K562 (cell line): ENCODE results near the gene SALL2. TPM values are rescaled to one million over a fixed set of nuclear protein-coding genes. Genes with fewer than 3 reads are reported as not detected.

Experiments
- CREB1 ChIP-seq, 2 experiments: sonication (generic) in 1 of 2; formaldehyde crosslinking in 1 of 2; IDR thresholded peaks; 2 replicates each; pipeline versions ENCODE4 v1.6.1 to v1.8.0; 2012 to 2022; ENCODE audit warnings: inconsistent platforms in 1 of 2, mild to moderate bottlenecking in 1 of 2, missing genetic modification reagents in 1 of 2, moderate library complexity in 1 of 2
- CXXC5 ChIP-seq: fragments of 250-450 bp; sonication (Bioruptor Pico); IDR thresholded peaks from 2 replicates; pipeline ENCODE4 v1.8.0; 2022; ENCODE audit warnings: inconsistent platforms, mild to moderate bottlenecking, moderate library complexity
- ELK3 ChIP-seq: fragments of 450-650 bp; formaldehyde crosslinking; IDR thresholded peaks from 2 replicates; pipeline ENCODE4 v1.4.0; 2020; ENCODE audit warnings: mild to moderate bottlenecking
- ETS1 ChIP-seq: conservative IDR thresholded peaks from 2 replicates; pipeline ENCODE4 v1.6.1; 2011; ENCODE audit warnings: low read depth, mild to moderate bottlenecking, low read length; ENCODE audit not compliant: control insufficient read depth
- KLF1 ChIP-seq: fragments of 450-650 bp; IDR thresholded peaks from 2 replicates; pipeline ENCODE4 v1.6.1; 2016; ENCODE audit warnings: missing genetic modification characterization, missing compliant biosample characterization
- KLF6 ChIP-seq: fragments of 250-450 bp; sonication (Bioruptor Pico); IDR thresholded peaks from 2 replicates; pipeline ENCODE4 v1.4.0; 2020; ENCODE audit warnings: mild to moderate bottlenecking, moderate library complexity, borderline replicate concordance
- MAFF ChIP-seq: IDR thresholded peaks from 2 replicates; pipeline ENCODE4 v1.6.1; 2012; ENCODE audit warnings: low read length, improper control_type of control experiment
- MAZ ChIP-seq, 2 experiments: fragments of 450-650 bp in 1 of 2; sonication (generic) in 1 of 2; formaldehyde crosslinking; IDR thresholded peaks in 1 of 2; conservative IDR thresholded peaks in 1 of 2; 2 replicates each; pipeline versions ENCODE4 v1.4.0 to v1.5.0; 2020; ENCODE audit warnings: mild to moderate bottlenecking in 1 of 2, missing genetic modification reagents in 1 of 2
- MCM7 ChIP-seq, 2 experiments: fragments of 450-650 bp; IDR thresholded peaks; 2 replicates each; pipeline ENCODE4 v1.6.1; 2016 to 2018
- NFRKB ChIP-seq: fragments of 450-650 bp; IDR thresholded peaks from 2 replicates; pipeline ENCODE4 v1.6.1; 2016; ENCODE audit warnings: low read depth
- PHB2 ChIP-seq: fragments of 450-650 bp; IDR thresholded peaks from 2 replicates; pipeline ENCODE4 v1.6.1; 2017; ENCODE audit warnings: low read depth
- ZFP36 ChIP-seq: fragments of 150-350 bp; IDR thresholded peaks from 2 replicates; pipeline ENCODE4 v1.6.1; 2018; ENCODE audit warnings: low read length, low read depth; ENCODE audit not compliant: partially characterized antibody
- ZFX ChIP-seq: sonication (generic); formaldehyde crosslinking; IDR thresholded peaks from 2 replicates; pipeline ENCODE4 v1.8.0; 2022; ENCODE audit warnings: mild to moderate bottlenecking, missing genetic modification reagents, moderate library complexity
- ZSCAN32 ChIP-seq: fragments of 450-650 bp; formaldehyde crosslinking; IDR thresholded peaks from 2 replicates; pipeline ENCODE4 v1.4.0; 2020; ENCODE audit warnings: mild to moderate bottlenecking, moderate library complexity
- polyA plus RNA-seq, 8 experiments: library from polyadenylated mRNA; depleted of rRNA in 4 of 8; stranded (reverse) in 5 of 8; unstranded in 3 of 8; fragments of >200 nt; fragmentation: Nextera tagmentation in 2 of 8; fragmentation: Illumina TruSeq in 1 of 8; extraction: Ambion mirVana in 2 of 8; extraction: Trizol in 1 of 8; gene quantifications; 2 replicates each; pipeline versions ENCODE4 v1.2.1 to v1.2.3, GENCODE V29; 2011 to 2014; ENCODE audit warnings: inconsistent platforms in 1 of 8, missing spikeins in 1 of 8
- total RNA-seq, 7 experiments: library from RNA; depleted of rRNA in 6 of 7; stranded (reverse); fragments of >200 nt in 6 of 7; fragmentation: Illumina TruSeq in 2 of 7; extraction: Trizol in 2 of 7; gene quantifications; 2 replicates each; pipeline versions ENCODE4 v1.2.1 to v1.2.3, GENCODE V29; 2011 to 2021; ENCODE audit warnings: low replicate concordance in 1 of 7
- TF ChIP-seq, protein P1 (sequence below): fragments of 200-800 bp; sonication (Bioruptor generic); IDR thresholded peaks from 2 replicates; pipeline ENCODE4 v1.6.1; 2016; ENCODE audit warnings: missing genetic modification characterization, missing compliant biosample characterization
- TF ChIP-seq, protein P2 (sequence below): fragments of 450-650 bp; IDR thresholded peaks from 2 replicates; pipeline ENCODE4 v1.6.1; 2016; ENCODE audit warnings: antibody characterized with exemption
- TF ChIP-seq, protein P3 (sequence below): sonication (generic); formaldehyde crosslinking; IDR thresholded peaks from 2 replicates; pipeline ENCODE4 v1.9.0; 2022; ENCODE audit warnings: mild to moderate bottlenecking, missing genetic modification reagents

SALL2 gene
- total and polyA plus RNA-seq, 9 of the 15 experiments (the other 6 are each of a cell fraction or from before 2014, with no cell fraction given), result 6.6 to 30.4 (median 12.9) TPM

DNA sequence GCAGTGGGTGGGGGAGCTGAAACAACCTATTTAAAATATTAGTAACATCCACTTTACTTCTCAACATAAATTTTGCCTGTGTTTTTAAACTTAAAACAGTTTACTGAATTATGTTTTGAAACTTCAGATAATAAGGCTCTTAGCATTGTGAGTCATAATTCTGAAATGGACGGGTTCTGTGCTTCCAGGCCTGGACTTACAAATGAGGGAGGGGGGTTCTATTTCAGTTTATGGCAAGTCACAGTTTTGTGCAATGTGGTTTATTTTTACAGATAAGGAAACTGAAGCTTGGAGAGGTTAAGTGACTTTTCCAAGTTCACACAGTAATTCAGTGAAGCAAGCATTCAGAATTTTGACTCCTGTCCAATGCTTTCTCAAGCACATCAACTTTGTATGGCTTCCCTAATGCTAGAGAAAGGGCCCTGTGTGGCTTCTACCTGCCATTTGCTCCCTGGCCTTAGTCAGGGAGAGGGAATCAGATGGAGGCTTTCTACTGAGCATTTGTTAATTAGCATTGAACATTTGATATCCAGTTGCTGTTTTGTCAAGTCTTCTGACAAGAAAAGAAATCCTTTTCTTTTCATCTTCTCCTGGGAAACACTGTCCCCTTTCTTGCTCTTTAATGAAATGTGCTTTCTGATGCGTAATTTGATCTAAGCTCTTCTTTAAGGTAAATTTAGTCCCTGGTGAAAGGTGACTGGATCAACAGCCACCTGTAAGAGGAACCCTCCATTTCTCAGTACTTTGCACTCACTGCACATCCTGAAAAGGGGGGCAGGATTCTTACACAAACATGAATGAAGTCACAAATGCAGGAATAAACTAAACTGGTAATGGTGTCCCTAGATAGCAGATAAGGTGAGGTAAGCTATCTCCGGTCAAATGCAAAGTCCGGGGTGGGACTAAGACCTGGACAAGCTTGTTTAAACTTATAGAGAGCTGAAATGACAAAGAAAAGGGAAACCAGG, 2.5 kb upstream of the SALL2 start (continued):
- TF ChIP-seq NFRKB (0 out of 2 replicates have a peak, but pooled peaks have one; percentile 37), PHB2 (no peak), KLF1 (tag) (no peak), CXXC5 (CRISPR knock-in tag) (no peak), ZFX (peak; percentile 44; the same call in 1 of the 2 replicates), KLF6 (no peak), ETS1 (no peak), MAZ (CRISPR knock-in tag; conservative IDR thresholded peaks at IDR 0.05 in 1 of 2, IDR thresholded peaks at IDR 0.05 in 1 of 2) (no peak; a peak in 1 of 4 replicates), ZSCAN32 (CRISPR knock-in tag) (no peak), MCM7 (IDR thresholded peaks at IDR 0.05) (no peak), ELK3 (no peak), ZFP36 (no peak), MAFF (no peak), CREB1 (IDR thresholded peaks at IDR 0.05) (no peak), CREB1 (CRISPR knock-in tag; IDR thresholded peaks at IDR 0.05) (no peak)
- TF ChIP-seq, protein P1, sequence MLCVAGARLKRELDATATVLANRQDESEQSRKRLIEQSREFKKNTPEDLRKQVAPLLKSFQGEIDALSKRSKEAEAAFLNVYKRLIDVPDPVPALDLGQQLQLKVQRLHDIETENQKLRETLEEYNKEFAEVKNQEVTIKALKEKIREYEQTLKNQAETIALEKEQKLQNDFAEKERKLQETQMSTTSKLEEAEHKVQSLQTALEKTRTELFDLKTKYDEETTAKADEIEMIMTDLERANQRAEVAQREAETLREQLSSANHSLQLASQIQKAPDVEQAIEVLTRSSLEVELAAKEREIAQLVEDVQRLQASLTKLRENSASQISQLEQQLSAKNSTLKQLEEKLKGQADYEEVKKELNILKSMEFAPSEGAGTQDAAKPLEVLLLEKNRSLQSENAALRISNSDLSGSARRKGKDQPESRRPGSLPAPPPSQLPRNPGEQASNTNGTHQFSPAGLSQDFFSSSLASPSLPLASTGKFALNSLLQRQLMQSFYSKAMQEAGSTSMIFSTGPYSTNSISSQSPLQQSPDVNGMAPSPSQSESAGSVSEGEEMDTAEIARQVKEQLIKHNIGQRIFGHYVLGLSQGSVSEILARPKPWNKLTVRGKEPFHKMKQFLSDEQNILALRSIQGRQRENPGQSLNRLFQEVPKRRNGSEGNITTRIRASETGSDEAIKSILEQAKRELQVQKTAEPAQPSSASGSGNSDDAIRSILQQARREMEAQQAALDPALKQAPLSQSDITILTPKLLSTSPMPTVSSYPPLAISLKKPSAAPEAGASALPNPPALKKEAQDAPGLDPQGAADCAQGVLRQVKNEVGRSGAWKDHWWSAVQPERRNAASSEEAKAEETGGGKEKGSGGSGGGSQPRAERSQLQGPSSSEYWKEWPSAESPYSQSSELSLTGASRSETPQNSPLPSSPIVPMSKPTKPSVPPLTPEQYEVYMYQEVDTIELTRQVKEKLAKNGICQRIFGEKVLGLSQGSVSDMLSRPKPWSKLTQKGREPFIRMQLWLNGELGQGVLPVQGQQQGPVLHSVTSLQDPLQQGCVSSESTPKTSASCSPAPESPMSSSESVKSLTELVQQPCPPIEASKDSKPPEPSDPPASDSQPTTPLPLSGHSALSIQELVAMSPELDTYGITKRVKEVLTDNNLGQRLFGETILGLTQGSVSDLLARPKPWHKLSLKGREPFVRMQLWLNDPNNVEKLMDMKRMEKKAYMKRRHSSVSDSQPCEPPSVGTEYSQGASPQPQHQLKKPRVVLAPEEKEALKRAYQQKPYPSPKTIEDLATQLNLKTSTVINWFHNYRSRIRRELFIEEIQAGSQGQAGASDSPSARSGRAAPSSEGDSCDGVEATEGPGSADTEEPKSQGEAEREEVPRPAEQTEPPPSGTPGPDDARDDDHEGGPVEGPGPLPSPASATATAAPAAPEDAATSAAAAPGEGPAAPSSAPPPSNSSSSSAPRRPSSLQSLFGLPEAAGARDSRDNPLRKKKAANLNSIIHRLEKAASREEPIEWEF (CRISPR knock-in tag), result no peak
- TF ChIP-seq, protein P2, sequence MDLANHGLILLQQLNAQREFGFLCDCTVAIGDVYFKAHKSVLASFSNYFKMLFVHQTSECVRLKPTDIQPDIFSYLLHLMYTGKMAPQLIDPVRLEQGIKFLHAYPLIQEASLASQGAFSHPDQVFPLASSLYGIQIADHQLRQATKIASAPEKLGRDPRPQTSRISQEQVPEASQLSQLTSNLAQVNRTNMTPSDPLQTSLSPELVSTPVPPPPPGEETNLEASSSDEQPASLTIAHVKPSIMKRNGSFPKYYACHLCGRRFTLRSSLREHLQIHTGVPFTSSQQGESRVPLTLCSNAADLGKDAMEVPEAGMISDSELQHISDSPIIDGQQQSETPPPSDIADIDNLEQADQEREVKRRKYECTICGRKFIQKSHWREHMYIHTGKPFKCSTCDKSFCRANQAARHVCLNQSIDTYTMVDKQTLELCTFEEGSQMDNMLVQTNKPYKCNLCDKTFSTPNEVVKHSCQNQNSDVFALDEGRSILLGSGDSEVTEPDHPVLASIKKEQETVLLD, result no peak
- TF ChIP-seq, protein P3, sequence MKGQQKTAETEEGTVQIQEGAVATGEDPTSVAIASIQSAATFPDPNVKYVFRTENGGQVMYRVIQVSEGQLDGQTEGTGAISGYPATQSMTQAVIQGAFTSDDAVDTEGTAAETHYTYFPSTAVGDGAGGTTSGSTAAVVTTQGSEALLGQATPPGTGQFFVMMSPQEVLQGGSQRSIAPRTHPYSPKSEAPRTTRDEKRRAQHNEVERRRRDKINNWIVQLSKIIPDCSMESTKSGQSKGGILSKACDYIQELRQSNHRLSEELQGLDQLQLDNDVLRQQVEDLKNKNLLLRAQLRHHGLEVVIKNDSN (CRISPR knock-in tag), result no peak
